Fibroblast of lung (primary cell): ENCODE results near the gene ATXN7L1. TPM values are rescaled to one million over a fixed set of nuclear protein-coding genes. Genes with fewer than 3 reads are reported as not detected.

Source experiments
- DNase-seq, 2 donors: peaks; one replicate each; pipeline versions ENCODE4 v3.0.0 to v3.0.0-alpha.2; 2010; ENCODE audit warnings: low read depth in 2 of 2
- H2AFZ ChIP-seq: 2 replicates; pipeline ENCODE4 v1.5.1; 2012; ENCODE audit warnings: low read length, control low read depth, inconsistent platforms
- H3K27ac ChIP-seq: 2 replicates; pipeline ENCODE4 v1.5.1; 2011; ENCODE audit warnings: low read length, control low read depth; ENCODE audit not compliant: insufficient read depth
- H3K27me3 ChIP-seq: 2 replicates; pipeline ENCODE4 v1.5.1; 2011; ENCODE audit warnings: mild to moderate bottlenecking, low read length; ENCODE audit not compliant: control insufficient read depth, insufficient read depth
- H3K36me3 ChIP-seq: 2 replicates; pipeline ENCODE4 v1.5.1; 2011; ENCODE audit warnings: low read length; ENCODE audit not compliant: control insufficient read depth, insufficient read depth
- H3K4me1 ChIP-seq: 2 replicates; pipeline ENCODE4 v1.5.1; 2011; ENCODE audit warnings: low read length; ENCODE audit not compliant: control insufficient read depth, insufficient read depth; ENCODE audit errors: extremely low read depth
- H3K4me2 ChIP-seq: 2 replicates; pipeline ENCODE4 v1.5.1; 2011; ENCODE audit warnings: low read length, control low read depth; ENCODE audit not compliant: insufficient read depth; ENCODE audit errors: extremely low read depth
- H3K4me3 ChIP-seq, 4 experiments: fragments of 200-600 bp in 1 of 4; sonication (generic) in 1 of 4; replicated peaks in 1 of 4; 2 replicates each; pipeline ENCODE4 v1.5.1; 2011 to 2016; ENCODE audit warnings: low read length in 4 of 4, low read depth in 3 of 4, mild to moderate bottlenecking in 3 of 4, control low read depth in 2 of 4, inconsistent platforms in 1 of 4, mixed read lengths in 1 of 4; ENCODE audit not compliant: insufficient read depth in 1 of 4; ENCODE audit errors: control extremely low read depth in 1 of 4
- H3K79me2 ChIP-seq: 2 replicates; pipeline ENCODE4 v1.5.1; 2012; ENCODE audit warnings: mild to moderate bottlenecking, low read length, inconsistent platforms; ENCODE audit not compliant: control insufficient read depth, insufficient read depth
- H3K9ac ChIP-seq: 2 replicates; pipeline ENCODE4 v1.5.1; 2011; ENCODE audit warnings: mild to moderate bottlenecking, low read length, control low read depth; ENCODE audit not compliant: insufficient read depth
- H3K9me3 ChIP-seq: 2 replicates; pipeline ENCODE4 v1.5.1; 2012; ENCODE audit warnings: low read depth, low read length; ENCODE audit not compliant: control insufficient read depth, insufficient read depth
- H4K20me1 ChIP-seq: 2 replicates; pipeline ENCODE4 v1.5.1; 2011; ENCODE audit warnings: low read length; ENCODE audit not compliant: control insufficient read depth, insufficient read depth; ENCODE audit errors: extremely low read depth
- EZH2 ChIP-seq: IDR thresholded peaks from 2 replicates; pipeline ENCODE4 v1.5.1; 2012; ENCODE audit warnings: low read length, control low read depth, mild to moderate bottlenecking; ENCODE audit errors: missing control alignments
- polyA plus RNA-seq, 2 donors: library from polyadenylated mRNA; depleted of rRNA in 1 of 2; stranded (reverse) in 1 of 2; unstranded in 1 of 2; fragments of >200 nt; gene quantifications; 2 replicates each; pipeline ENCODE4 v1.2.1, GENCODE V29; 2011 to 2012; ENCODE audit warnings: missing spikeins in 1 of 2
- total RNA-seq: library from RNA; depleted of rRNA; stranded (reverse); fragments of >200 nt; gene quantifications from 2 replicates; pipeline ENCODE4 v1.2.1, GENCODE V29; 2014
- TF ChIP-seq, protein P1 (sequence below), 2 donors: IDR thresholded peaks in 1 of 2; conservative IDR thresholded peaks in 1 of 2; 1 replicate in 1 of 2; 2 replicates in 1 of 2; pipeline ENCODE4 v1.5.1; 2011 to 2012; ENCODE audit warnings: low read length in 2 of 2, control low read depth in 1 of 2, inconsistent platforms in 1 of 2, low read depth in 1 of 2, mild to moderate bottlenecking in 1 of 2

ATXN7L1 gene
- total and polyA plus RNA-seq, 2 donors (not counting 1 experiment from before 2014, with no cell fraction given): 5.1 to 9.4 TPM

DNA sequence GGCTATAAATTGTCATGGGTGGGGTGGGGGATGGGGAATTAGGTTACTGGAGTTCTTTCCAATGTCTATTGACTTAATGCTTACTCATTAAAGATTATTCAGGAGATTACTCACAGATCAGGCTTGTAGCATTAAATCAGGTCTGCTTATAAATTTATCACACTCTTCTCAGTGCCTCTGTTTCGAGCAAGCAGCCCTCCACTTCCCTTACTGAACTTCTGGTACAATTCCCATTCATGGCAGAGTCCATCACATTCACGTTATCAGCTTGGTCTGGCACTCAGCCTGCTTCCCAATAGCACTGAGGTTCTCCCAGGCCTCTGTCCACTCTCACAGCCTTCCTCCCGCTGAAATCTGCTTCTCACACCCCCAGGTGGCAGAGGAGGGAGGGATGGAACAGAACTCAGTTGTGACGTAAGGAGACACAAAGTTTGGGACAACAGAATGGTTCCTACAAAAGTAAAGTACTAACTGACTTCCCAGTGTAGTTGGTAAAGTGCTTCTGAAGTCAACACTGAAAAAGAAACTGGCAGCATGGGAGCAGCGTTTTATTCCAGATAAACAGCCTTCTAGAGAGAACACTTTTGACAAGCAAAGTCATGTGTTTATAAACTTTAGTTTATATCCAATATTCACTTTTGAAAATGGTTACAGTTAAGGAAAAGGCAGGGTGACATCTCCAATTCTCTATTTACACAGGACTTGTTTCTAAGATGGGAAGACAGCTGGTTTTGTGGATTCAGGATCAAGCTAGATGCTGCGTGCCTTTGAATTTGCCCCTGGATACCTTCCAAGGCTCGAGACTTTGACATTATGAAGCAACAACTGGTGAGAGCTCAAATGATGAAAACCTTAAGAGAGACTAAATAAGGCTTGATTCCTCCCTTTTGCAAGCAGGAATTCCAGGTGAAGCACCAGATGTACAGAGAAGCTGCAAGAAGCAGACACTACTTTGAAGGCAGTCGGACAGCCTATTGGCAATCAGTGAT is 81.4 kb downstream of the ATXN7L1 start:
- peak overlapping the region; percentile 88 for H3K4me2 ChIP-seq
- no peak overlapping the region for H3K4me3 ChIP-seq

DNA sequence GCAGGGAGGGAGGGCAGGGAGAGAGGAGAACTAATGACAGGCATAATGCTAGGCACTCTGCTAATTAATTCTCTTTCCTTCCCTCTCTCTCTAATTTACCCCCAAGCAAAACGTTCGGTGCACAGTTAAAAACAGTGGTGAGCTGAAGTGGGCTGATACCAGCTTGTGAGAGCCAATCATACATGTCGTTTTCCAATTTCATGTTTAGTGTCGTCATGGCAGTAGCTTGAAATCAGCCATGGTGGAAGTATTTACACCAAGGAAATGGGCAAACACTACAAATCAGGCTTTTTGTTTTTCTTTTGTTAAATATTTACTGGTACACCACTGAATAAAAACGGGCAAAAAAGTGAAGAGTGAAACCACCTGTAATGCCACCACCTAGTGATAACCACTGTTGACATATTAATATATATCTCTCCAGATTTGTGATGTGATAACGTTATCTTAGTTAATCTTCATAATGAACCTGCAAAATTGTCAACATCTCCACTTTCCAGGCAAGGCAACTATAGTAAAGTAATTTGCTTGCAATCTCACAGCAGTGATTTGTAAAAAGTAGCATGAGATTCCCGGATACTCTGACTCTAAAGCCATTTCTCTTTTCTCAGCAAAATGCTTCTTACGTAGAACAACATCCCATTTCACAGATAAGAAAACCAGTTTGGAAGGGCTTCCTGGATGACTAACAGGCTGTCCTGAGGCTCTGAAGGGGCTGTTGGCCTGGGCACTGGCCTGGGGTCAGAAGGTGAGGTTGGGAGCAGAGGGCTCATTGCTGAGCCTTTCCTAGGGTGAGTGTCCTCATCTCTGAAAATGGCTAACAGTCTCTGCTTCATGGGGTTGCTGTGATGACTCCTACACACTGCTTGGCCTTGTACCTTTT is 83.7 kb downstream of the ATXN7L1 start:
- DNase-seq: no peak
- H3K36me3 ChIP-seq: no peaks in the 10 kb centered on the region
- H4K20me1 ChIP-seq: no peaks in the 10 kb centered on the region
- H2AFZ ChIP-seq: no peak overlapping the region
- no peaks in the 10 kb centered on the region for H3K9me3 ChIP-seq
- no peaks in the 10 kb centered on the region for H3K27me3 ChIP-seq
- TF ChIP-seq, protein P1, sequence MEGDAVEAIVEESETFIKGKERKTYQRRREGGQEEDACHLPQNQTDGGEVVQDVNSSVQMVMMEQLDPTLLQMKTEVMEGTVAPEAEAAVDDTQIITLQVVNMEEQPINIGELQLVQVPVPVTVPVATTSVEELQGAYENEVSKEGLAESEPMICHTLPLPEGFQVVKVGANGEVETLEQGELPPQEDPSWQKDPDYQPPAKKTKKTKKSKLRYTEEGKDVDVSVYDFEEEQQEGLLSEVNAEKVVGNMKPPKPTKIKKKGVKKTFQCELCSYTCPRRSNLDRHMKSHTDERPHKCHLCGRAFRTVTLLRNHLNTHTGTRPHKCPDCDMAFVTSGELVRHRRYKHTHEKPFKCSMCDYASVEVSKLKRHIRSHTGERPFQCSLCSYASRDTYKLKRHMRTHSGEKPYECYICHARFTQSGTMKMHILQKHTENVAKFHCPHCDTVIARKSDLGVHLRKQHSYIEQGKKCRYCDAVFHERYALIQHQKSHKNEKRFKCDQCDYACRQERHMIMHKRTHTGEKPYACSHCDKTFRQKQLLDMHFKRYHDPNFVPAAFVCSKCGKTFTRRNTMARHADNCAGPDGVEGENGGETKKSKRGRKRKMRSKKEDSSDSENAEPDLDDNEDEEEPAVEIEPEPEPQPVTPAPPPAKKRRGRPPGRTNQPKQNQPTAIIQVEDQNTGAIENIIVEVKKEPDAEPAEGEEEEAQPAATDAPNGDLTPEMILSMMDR (conservative IDR thresholded peaks at IDR 0.05 in 1 of 2, IDR thresholded peaks at IDR 0.05 in 1 of 2; ENCODE audit: low read depth in 1 of 2, low read length in 2 of 2): no peak
- TF ChIP-seq EZH2: no peak
- H3K79me2 ChIP-seq: no peaks in the 10 kb centered on the region
- H3K27ac ChIP-seq: no peak overlapping the region
- no peak overlapping the region for H3K4me2 ChIP-seq
- H3K4me1 ChIP-seq: peaks cover 16% of the 10 kb centered on the region
- H3K4me3 ChIP-seq: no peak overlapping the region
- no peak overlapping the region for H3K9ac ChIP-seq

More for the DNA sequence above, 81.4 kb downstream of the ATXN7L1 start:
- Histone ChIP-seq H3K36me3 (no peaks in the 10 kb centered on the region), H3K79me2 (no peaks in the 10 kb centered on the region), H2AFZ (no peak overlapping the region), H3K4me1 (peaks cover 23% of the 10 kb centered on the region), H3K27me3 (no peaks in the 10 kb centered on the region), H3K9ac (no peak overlapping the region), H4K20me1 (no peaks in the 10 kb centered on the region), H3K27ac (peak overlapping the region; percentile 69), H3K9me3 (no peaks in the 10 kb centered on the region)
- DNase-seq: peak; percentile 62 to 87
- TF ChIP-seq EZH2: no peak
- TF ChIP-seq, protein P1 (conservative IDR thresholded peaks at IDR 0.05 in 1 of 2, IDR thresholded peaks at IDR 0.05 in 1 of 2; ENCODE audit: low read depth in 1 of 2, low read length in 2 of 2): no peak

DNA sequence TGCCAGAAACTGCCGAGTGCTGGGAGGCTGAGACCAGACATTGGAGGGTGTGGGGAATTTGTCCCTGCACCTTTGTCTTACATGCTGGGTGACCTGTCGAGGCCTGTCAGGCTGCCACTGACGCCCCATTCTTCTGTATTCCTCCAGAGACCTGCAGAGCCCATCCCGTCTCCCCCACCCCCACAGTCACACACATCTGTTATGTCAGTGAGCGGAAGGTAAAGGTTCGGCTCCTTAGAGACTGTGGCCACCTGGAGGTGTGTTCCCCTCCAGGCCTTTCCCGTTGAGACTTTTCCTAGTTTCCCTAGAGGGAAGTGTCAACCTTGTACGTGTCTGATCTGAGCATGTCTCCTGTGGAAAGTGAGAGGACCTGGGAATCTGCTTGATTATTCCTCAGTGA is 84.5 kb downstream of the ATXN7L1 start:
- no peaks in the 10 kb centered on the region for H3K9me3 ChIP-seq
- H3K4me3 ChIP-seq: no peak overlapping the region
- no peak overlapping the region for H2AFZ ChIP-seq
- DNase-seq: no peak
- no peaks in the 10 kb centered on the region for H4K20me1 ChIP-seq
- no peak overlapping the region for H3K9ac ChIP-seq
- peaks cover 14% of the 10 kb centered on the region for H3K4me1 ChIP-seq
- H3K27me3 ChIP-seq: no peaks in the 10 kb centered on the region
- TF ChIP-seq, protein P1 (conservative IDR thresholded peaks at IDR 0.05 in 1 of 2, IDR thresholded peaks at IDR 0.05 in 1 of 2; ENCODE audit: low read depth in 1 of 2, low read length in 2 of 2): no peak
- no peak for TF ChIP-seq EZH2
- no peak overlapping the region for H3K4me2 ChIP-seq
- H3K79me2 ChIP-seq: no peaks in the 10 kb centered on the region
- no peak overlapping the region for H3K27ac ChIP-seq
- no peaks in the 10 kb centered on the region for H3K36me3 ChIP-seq
